HEK293 (cell line): ENCODE data around the gene CREB5.

Experiments
- CTCF ChIA-PET: fragments of 350-600 bp; formaldehyde crosslinking; extraction: SDS; loops from one replicate; lab custom pipeline; 2021; ENCODE audit warnings: antibody characterized with exemption; lab: Yijun Ruan, JAX
- POLR2A ChIA-PET: fragments of 300-600 bp; formaldehyde crosslinking; extraction: SDS; loops from one replicate; lab custom pipeline; 2020; ENCODE audit warnings: antibody characterized with exemption, inconsistent platforms; lab: Yijun Ruan, JAX
- H3K27ac ChIP-seq: fragments of 200-500 bp; sonication (Bioruptor generic); 2 replicates; pipeline ENCODE4 v1.5.1; 2014; ENCODE audit warnings: low read depth, low read length, control low read depth, inconsistent platforms; ENCODE audit errors: extremely low read depth
- H3K36me3 ChIP-seq, 2 experiments: fragments of 200-500 bp in 1 of 2; sonication (Bioruptor generic) in 1 of 2; 1 replicate in 1 of 2; 2 replicates in 1 of 2; pipeline ENCODE4 v1.5.1; 2014 to 2017; ENCODE audit warnings: inconsistent platforms in 2 of 2, low read length in 2 of 2; ENCODE audit not compliant: control insufficient read depth in 2 of 2, insufficient read depth in 1 of 2
- H3K4me1 ChIP-seq: fragments of 200-500 bp; sonication (Bioruptor generic); 2 replicates; pipeline ENCODE4 v1.5.1; 2014; ENCODE audit warnings: mild to moderate bottlenecking, low read length, inconsistent platforms; ENCODE audit not compliant: control insufficient read depth, insufficient read depth
- H3K4me3 ChIP-seq: 2 replicates; pipeline ENCODE4 v1.5.1; 2011; ENCODE audit warnings: low read depth, mild to moderate bottlenecking, control low read depth, low read length, moderate library complexity
- H3K9me3 ChIP-seq: fragments of 200-500 bp; sonication (Bioruptor generic); 2 replicates; pipeline ENCODE4 v1.5.1; 2014; ENCODE audit warnings: low read depth, low read length, inconsistent platforms; ENCODE audit not compliant: control insufficient read depth, insufficient read depth
- EGR2 ChIP-seq: fragments of 450-650 bp; formaldehyde crosslinking; IDR thresholded peaks from 2 replicates; pipeline ENCODE4 v1.5.1; 2016; ENCODE audit warnings: low read depth, missing biosample characterization, missing genetic modification characterization
- GFI1B ChIP-seq: fragments of 450-650 bp; formaldehyde crosslinking; IDR thresholded peaks from 2 replicates; pipeline ENCODE4 v1.5.1; 2016; ENCODE audit warnings: missing biosample characterization, missing genetic modification characterization
- GLIS2 ChIP-seq: fragments of 450-650 bp; formaldehyde crosslinking; IDR thresholded peaks from 2 replicates; pipeline ENCODE4 v1.5.1; 2016; ENCODE audit warnings: missing biosample characterization, missing genetic modification characterization
- KLF7 ChIP-seq: fragments of 450-650 bp; formaldehyde crosslinking; IDR thresholded peaks from 2 replicates; pipeline ENCODE4 v1.5.1; 2016; ENCODE audit warnings: missing biosample characterization, missing genetic modification characterization, borderline replicate concordance
- PBX3 ChIP-seq: sonication (generic); formaldehyde crosslinking; IDR thresholded peaks from 2 replicates; pipeline ENCODE4 v1.8.1; 2022; ENCODE audit warnings: mild to moderate bottlenecking, moderate library complexity, missing genetic modification reagents
- PRDM1 ChIP-seq: fragments of 450-650 bp; formaldehyde crosslinking; IDR thresholded peaks from 2 replicates; pipeline ENCODE4; 2016; ENCODE audit warnings: missing biosample characterization, missing genetic modification characterization
- PRDM6 ChIP-seq: fragments of 450-650 bp; formaldehyde crosslinking; IDR thresholded peaks from 2 replicates; pipeline ENCODE4 v1.5.1; 2017; ENCODE audit warnings: missing biosample characterization, missing genetic modification characterization
- SP2 ChIP-seq: fragments of 450-650 bp; formaldehyde crosslinking; IDR thresholded peaks from 2 replicates; pipeline ENCODE4 v1.5.1; 2016; ENCODE audit warnings: missing biosample characterization, missing genetic modification characterization
- ZBTB7A ChIP-seq: fragments of 450-650 bp; formaldehyde crosslinking; IDR thresholded peaks from 2 replicates; pipeline ENCODE4 v1.5.1; 2016; ENCODE audit warnings: low read depth, missing biosample characterization, missing genetic modification characterization
- ZFHX2 ChIP-seq: fragments of 450-650 bp; formaldehyde crosslinking; conservative IDR thresholded peaks from 2 replicates; pipeline ENCODE4 v1.5.1; 2016; ENCODE audit warnings: missing biosample characterization, missing genetic modification characterization
- ZNF121 ChIP-seq: fragments of 450-650 bp; formaldehyde crosslinking; IDR thresholded peaks from 2 replicates; pipeline ENCODE4 v1.5.1; 2016; ENCODE audit warnings: missing biosample characterization, missing genetic modification characterization
- ZNF146 ChIP-seq: fragments of 450-650 bp; formaldehyde crosslinking; IDR thresholded peaks from 2 replicates; pipeline ENCODE4 v1.5.1; 2016; ENCODE audit warnings: missing biosample characterization, missing genetic modification characterization
- ZNF16 ChIP-seq: fragments of 450-650 bp; formaldehyde crosslinking; IDR thresholded peaks from 2 replicates; pipeline ENCODE4 v1.5.1; 2016; ENCODE audit warnings: low read depth, missing biosample characterization, missing genetic modification characterization
- ZNF335 ChIP-seq: fragments of 450-650 bp; formaldehyde crosslinking; conservative IDR thresholded peaks from 2 replicates; pipeline ENCODE4 v1.5.1; 2016; ENCODE audit warnings: missing biosample characterization, missing genetic modification characterization
- ZNF362 ChIP-seq: fragments of 450-650 bp; formaldehyde crosslinking; IDR thresholded peaks from 2 replicates; pipeline ENCODE4 v1.5.1; 2016; ENCODE audit warnings: missing biosample characterization, missing genetic modification characterization
- ZNF404 ChIP-seq: fragments of 450-650 bp; formaldehyde crosslinking; IDR thresholded peaks from 2 replicates; pipeline ENCODE4 v1.5.1; 2017; ENCODE audit warnings: missing biosample characterization, missing genetic modification characterization
- ZNF449 ChIP-seq: fragments of 450-650 bp; formaldehyde crosslinking; IDR thresholded peaks from 2 replicates; pipeline ENCODE4 v1.5.1; 2017; ENCODE audit warnings: missing biosample characterization, mild to moderate bottlenecking, missing genetic modification characterization, moderate library complexity
- ZNF510 ChIP-seq: fragments of 450-650 bp; formaldehyde crosslinking; IDR thresholded peaks from 2 replicates; pipeline ENCODE4 v1.5.1; 2018; ENCODE audit warnings: mild to moderate bottlenecking, missing genetic modification characterization, missing biosample characterization; ENCODE audit not compliant: insufficient replicate concordance
- ZNF514 ChIP-seq: fragments of 450-650 bp; formaldehyde crosslinking; IDR thresholded peaks from 2 replicates; pipeline ENCODE4 v1.5.1; 2016; ENCODE audit warnings: missing biosample characterization, missing genetic modification characterization
- ZNF521 ChIP-seq: fragments of 450-650 bp; formaldehyde crosslinking; IDR thresholded peaks from 2 replicates; pipeline ENCODE4 v1.5.1; 2017; ENCODE audit warnings: missing biosample characterization, mild to moderate bottlenecking, missing genetic modification characterization
- ZNF670 ChIP-seq: fragments of 450-650 bp; formaldehyde crosslinking; IDR thresholded peaks from 2 replicates; pipeline ENCODE4 v1.5.1; 2016; ENCODE audit warnings: missing biosample characterization, missing genetic modification characterization, low read depth

CREB5 gene

GRCh38 chr7:28488061-28488791 lies 75.9 kb downstream of the CREB5 start:
- Histone ChIP-seq H3K4me1 (peaks cover 25% of the 10 kb centered on the region), H3K9me3 (no peaks in the 10 kb centered on the region), H3K4me3 (no peak overlapping the region), H3K36me3 (no peaks in the 10 kb centered on the region), H3K27ac (peak overlapping the region; percentile 39)
- ChIA-PET CTCF (no interaction called here), POLR2A (no interaction called here)
- no peak for TF ChIP-seq ZNF510 (tag by site-specific recombination)
- no peak for TF ChIP-seq ZNF121
- TF ChIP-seq ZNF146 (tag by site-specific recombination) = no peak
- TF ChIP-seq PRDM6 (tag by site-specific recombination) = peak; percentile 62; the same call in 1 of the 2 replicates
- TF ChIP-seq ZNF514 (tag by site-specific recombination) = no peak
- peak; percentile 99 for TF ChIP-seq ZNF449 (tag by site-specific recombination)

GRCh38 chr7:28490831-28491230 lies 78.5 kb downstream of the CREB5 start:
- Histone ChIP-seq H3K36me3 (no peaks in the 10 kb centered on the region), H3K27ac (no peak overlapping the region), H3K9me3 (no peaks in the 10 kb centered on the region), H3K4me1 (peaks cover 22% of the 10 kb centered on the region), H3K4me3 (no peak overlapping the region)
- ChIA-PET CTCF (interaction anchor here (0.6 kb wide), 1 partner anchor 10 kb away, joined by 3 read pairs; no protein-coding TSS in a partner anchor), POLR2A (no interaction called here)
- TF ChIP-seq ZNF670 (tag by site-specific recombination) (no peak), ZFHX2 (tag by site-specific recombination) (peak; percentile 91), EGR2 (peak; percentile 77), ZNF404 (tag by site-specific recombination) (no peak)

- no peak overlapping the region for H3K27ac ChIP-seq
- TF ChIP-seq ZNF362 (tag by site-specific recombination) = no peak
- no peaks in the 10 kb centered on the region for H3K9me3 ChIP-seq
- no peaks in the 10 kb centered on the region for H3K36me3 ChIP-seq
- CTCF ChIA-PET = no interaction called here
- POLR2A ChIA-PET = no interaction called here
- peaks cover 5% of the 10 kb centered on the region for H3K4me1 ChIP-seq
- H3K4me3 ChIP-seq = no peak overlapping the region
These were observed 81.2 kb downstream of the CREB5 start for GRCh38 chr7:28493477-28493876.

- CTCF ChIA-PET = no interaction called here
- Histone ChIP-seq H3K9me3 (no peaks in the 10 kb centered on the region), H3K27ac (no peak overlapping the region), H3K36me3 (no peaks in the 10 kb centered on the region), H3K4me3 (no peak overlapping the region), H3K4me1 (no peaks in the 10 kb centered on the region)
- POLR2A ChIA-PET = no interaction called here
- TF ChIP-seq GLIS2 (no peak), PRDM1 (no peak), SP2 (tag by site-specific recombination) (no peak), ZBTB7A (no peak), GFI1B (tag by site-specific recombination) (no peak), ZNF521 (tag by site-specific recombination) (no peak), PBX3 (no peak), ZNF449 (tag by site-specific recombination) (no peak), ZNF335 (tag by site-specific recombination) (no peak), ZNF16 (no peak), KLF7 (no peak)
These were observed 84.7 kb downstream of the CREB5 start for GRCh38 chr7:28497009-28497408.
